Ecto neural progenitor cell (in vitro differentiated cells): ENCODE measurements around the gene TCP11.

Source experiments
- DNase-seq: peaks from one replicate; pipeline ENCODE4 v3.0.0-alpha.2; 2018; ENCODE audit warnings: low spot score

Gene TCP11

GRCh38 chr6:35092362-35093117, 48.6 kb downstream of the TCP11 start:
- DNase-seq = no peak

- DNase-seq = no peak
These were observed 49.6 kb downstream of the TCP11 start for GRCh38 chr6:35091346-35092083.

- no peak for DNase-seq
These were observed 50.4 kb downstream of the TCP11 start for GRCh38 chr6:35090734-35091133.

GRCh38 chr6:35089935-35090505, 51.1 kb downstream of the TCP11 start:
- DNase-seq = no peak

- DNase-seq = no peak
These were observed 51.8 kb downstream of the TCP11 start for GRCh38 chr6:35089216-35089934.

- DNase-seq = peak; percentile 34
These were observed 52.6 kb downstream of the TCP11 start for GRCh38 chr6:35088281-35089215.

GRCh38 chr6:35087361-35088280, 53.5 kb downstream of the TCP11 start:
- peak; percentile 37 for DNase-seq

GRCh38 chr6:35086636-35087360, 54.3 kb downstream of the TCP11 start:
- peak; percentile 34 for DNase-seq

- DNase-seq = no peak
These were observed 54.9 kb downstream of the TCP11 start for GRCh38 chr6:35086282-35086632.

- DNase-seq = no peak
These were observed 55.5 kb downstream of the TCP11 start for GRCh38 chr6:35085359-35086281.

- peak; percentile 32 for DNase-seq
These were observed 56.5 kb downstream of the TCP11 start for GRCh38 chr6:35084511-35085203.

- DNase-seq = no peak
These were observed 57.1 kb downstream of the TCP11 start for GRCh38 chr6:35084041-35084491.

GRCh38 chr6:35083507-35083906, 57.6 kb downstream of the TCP11 start:
- DNase-seq = no peak

- DNase-seq = no peak
These were observed 58.3 kb downstream of the TCP11 start for GRCh38 chr6:35082733-35083403.

GRCh38 chr6:35082046-35082732, 59.0 kb downstream of the TCP11 start:
- DNase-seq = no peak

- DNase-seq = no peak
These were observed 59.7 kb downstream of the TCP11 start for GRCh38 chr6:35081426-35081851.
